ENCODE data around the gene ENTR1.

ENTR1 gene

GRCh38 chr9:136375096-136375495 lies 35.3 kb downstream of the ENTR1 start:
- DNase-seq: no peak

- DNase-seq: no peak
Observed at GRCh38 chr9:136374183-136374575, 36.2 kb downstream of the ENTR1 start.

- no peak for DNase-seq
Observed at GRCh38 chr9:136373300-136374182, 36.9 kb downstream of the ENTR1 start, which contains the start of gene CARD9. TSS of gene CARD9 (minus strand) at chr9:136373669. CDS start at chr9:136372078, 1,591 bp downstream.

- no peak for DNase-seq
Observed at GRCh38 chr9:136372561-136373299, 37.7 kb downstream of the ENTR1 start.

- no peak for DNase-seq
Observed at GRCh38 chr9:136372006-136372405, 38.4 kb downstream of the ENTR1 start.

GRCh38 chr9:136371533-136371880 lies 38.9 kb downstream of the ENTR1 start:
- DNase-seq: no peak

- DNase-seq: no peak
Observed at GRCh38 chr9:136370687-136371532, 39.5 kb downstream of the ENTR1 start.

GRCh38 chr9:136370037-136370436 lies 40.4 kb downstream of the ENTR1 start:
- no peak for DNase-seq

GRCh38 chr9:136368190-136368589 lies 42.2 kb downstream of the ENTR1 start:
- DNase-seq: no peak

- no peak for DNase-seq
Observed at GRCh38 chr9:136367296-136368145, 42.9 kb downstream of the ENTR1 start.

GRCh38 chr9:136366826-136367225 lies 43.6 kb downstream of the ENTR1 start:
- DNase-seq: no peak

GRCh38 chr9:136365775-136366222 lies 44.6 kb downstream of the ENTR1 start:
- DNase-seq: no peak

GRCh38 chr9:136364942-136365774 lies 45.3 kb downstream of the ENTR1 start:
- no peak for DNase-seq

- no peak for DNase-seq
Observed at GRCh38 chr9:136363949-136364748, 46.3 kb downstream of the ENTR1 start.

GRCh38 chr9:136363106-136363948 lies 47.1 kb downstream of the ENTR1 start, which contains the start of gene DNLZ:
TSS of gene DNLZ (minus strand) at chr9:136363744. CDS start at chr9:136363714, 30 bp downstream.
- DNase-seq: peak; percentile 83

- no peak for DNase-seq
Observed at GRCh38 chr9:136362450-136362784, 48.0 kb downstream of the ENTR1 start.

- DNase-seq: no peak
Observed at GRCh38 chr9:136361754-136362449, 48.5 kb downstream of the ENTR1 start.

- DNase-seq: no peak
Observed at GRCh38 chr9:136361047-136361753, 49.2 kb downstream of the ENTR1 start.
